GM19468 (cell line): ENCODE results near the gene RASSF5.
"Not testable (repeated sequence)": the region's sequence is repeated elsewhere in the genome, so short reads cannot be mapped to it uniquely, and the experiment has no call there.

Experiments used
- ATAC-seq: cut with Tn5 transposase; IDR thresholded peaks from one replicate; pipeline ENCODE4 v1.9.1; 2021; ENCODE audit warnings: mild to moderate bottlenecking, moderate library complexity, moderate number of reproducible peaks; ENCODE audit not compliant: unreplicated experiment; ENCODE audit errors: extremely low read depth

The RASSF5 gene

GRCh38 chr1:206476058-206476457 is 31.3 kb upstream of the RASSF5 start:
- no peak for ATAC-seq

DNA sequence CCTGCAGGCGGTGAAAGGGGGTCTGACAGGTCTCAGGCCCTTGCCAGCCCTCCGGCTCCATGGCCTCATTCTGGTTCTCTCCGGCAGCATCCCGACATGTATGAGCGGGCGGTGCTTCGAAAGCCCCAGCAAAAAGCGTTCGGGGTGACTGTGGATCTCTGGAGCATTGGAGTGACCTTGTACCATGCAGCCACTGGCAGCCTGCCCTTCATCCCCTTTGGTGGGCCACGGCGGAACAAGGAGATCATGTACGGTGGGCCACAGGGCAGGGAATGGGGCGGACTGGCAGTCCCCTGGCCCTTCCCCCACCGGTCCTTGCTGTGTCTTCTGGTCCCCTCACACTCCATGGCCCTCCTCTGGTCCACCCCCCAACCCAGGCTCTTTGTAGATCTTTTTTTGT is 30.7 kb upstream of the RASSF5 start:
- no peak for ATAC-seq

- no peak for ATAC-seq
Observed at GRCh38 chr1:206477110-206477509, 30.2 kb upstream of the RASSF5 start.

GRCh38 chr1:206477581-206478380 is 29.6 kb upstream of the RASSF5 start:
- no peak for ATAC-seq

DNA sequence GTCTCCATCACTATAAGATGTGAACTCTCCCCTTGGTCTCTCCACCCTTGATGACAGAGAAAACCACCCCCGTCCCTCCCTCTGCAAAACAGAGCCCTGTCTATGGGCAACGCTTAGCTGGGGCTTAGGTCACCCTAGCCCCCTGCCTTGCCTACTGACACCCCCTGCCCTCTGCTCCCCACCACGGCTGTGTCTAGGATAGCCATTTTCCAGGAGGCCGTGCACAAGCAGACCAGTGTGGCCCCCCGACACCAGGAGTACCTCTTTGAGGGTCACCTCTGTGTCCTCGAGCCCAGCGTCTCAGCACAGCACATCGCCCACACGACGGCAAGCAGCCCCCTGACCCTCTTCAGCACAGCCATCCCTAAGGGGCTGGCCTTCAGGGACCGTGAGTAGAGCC is 28.6 kb upstream of the RASSF5 start:
- no peak for ATAC-seq

- no peak for ATAC-seq
Observed at GRCh38 chr1:206479183-206480125, 27.9 kb upstream of the RASSF5 start.

GRCh38 chr1:206480211-206480610 is 27.1 kb upstream of the RASSF5 start:
- no peak for ATAC-seq

GRCh38 chr1:206482611-206483010 is 24.7 kb upstream of the RASSF5 start:
- no peak for ATAC-seq

DNA sequence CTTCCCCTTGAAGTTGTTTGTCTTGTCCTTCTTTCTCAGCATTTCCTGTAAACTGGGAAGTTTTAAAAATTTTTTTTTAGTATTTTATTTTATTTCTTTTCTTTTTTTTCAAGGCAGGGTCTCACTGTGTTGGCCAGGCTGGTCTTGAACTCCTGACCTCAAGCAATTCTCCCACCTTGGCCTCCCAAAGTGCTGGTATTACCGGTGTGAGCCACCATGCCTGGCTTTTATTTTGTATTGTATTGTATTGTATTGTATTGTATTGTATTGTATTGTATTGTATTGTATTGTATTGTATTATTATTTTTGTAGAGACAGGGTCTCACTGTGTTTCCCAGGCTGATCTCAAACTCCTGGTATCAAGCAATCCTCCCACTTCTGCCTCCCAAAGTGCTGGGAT is 23.5 kb upstream of the RASSF5 start:
- not testable (repeated sequence) for ATAC-seq

DNA sequence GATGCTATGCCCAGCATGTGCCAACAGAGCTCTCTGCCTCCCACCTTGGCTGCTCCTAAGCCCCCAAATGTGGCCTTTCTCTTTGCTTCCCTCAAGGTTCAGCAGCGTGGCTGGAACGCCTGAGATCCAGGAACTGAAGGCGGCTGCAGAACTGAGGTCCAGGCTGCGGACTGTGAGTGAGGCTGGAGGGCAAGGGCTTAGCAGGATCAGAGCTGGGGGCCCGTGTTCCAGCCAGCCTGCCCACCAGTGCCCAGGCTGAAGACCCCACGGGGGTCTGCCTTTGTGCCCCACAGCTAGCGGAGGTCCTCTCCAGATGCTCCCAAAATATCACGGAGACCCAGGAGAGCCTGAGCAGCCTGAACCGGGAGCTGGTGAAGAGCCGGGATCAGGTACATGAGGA is 22.4 kb upstream of the RASSF5 start:
- no peak for ATAC-seq

GRCh38 chr1:206486995-206487788 is 20.1 kb upstream of the RASSF5 start:
- no peak for ATAC-seq

DNA sequence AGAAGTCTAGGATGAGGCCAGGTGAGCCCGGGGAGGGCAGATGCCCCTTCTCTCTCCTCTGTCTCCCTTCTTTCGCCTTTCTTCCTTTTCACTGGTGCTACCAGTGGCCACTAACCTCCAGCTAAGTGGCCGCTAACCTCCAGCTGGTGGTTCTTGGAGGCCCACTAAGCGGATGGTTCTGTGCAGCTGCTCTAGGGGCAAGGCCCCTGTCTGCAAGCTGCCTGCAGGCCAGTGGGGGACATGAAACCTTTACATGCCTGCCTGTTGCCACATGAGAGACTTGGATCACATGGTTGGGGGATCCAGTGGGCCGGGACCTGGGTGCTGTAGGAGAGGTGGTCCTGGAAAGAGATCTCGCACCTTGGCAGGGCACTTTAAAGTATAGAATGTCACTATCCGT is 19.4 kb upstream of the RASSF5 start:
- no peak for ATAC-seq

GRCh38 chr1:206488466-206488865 is 18.9 kb upstream of the RASSF5 start:
- no peak for ATAC-seq

DNA sequence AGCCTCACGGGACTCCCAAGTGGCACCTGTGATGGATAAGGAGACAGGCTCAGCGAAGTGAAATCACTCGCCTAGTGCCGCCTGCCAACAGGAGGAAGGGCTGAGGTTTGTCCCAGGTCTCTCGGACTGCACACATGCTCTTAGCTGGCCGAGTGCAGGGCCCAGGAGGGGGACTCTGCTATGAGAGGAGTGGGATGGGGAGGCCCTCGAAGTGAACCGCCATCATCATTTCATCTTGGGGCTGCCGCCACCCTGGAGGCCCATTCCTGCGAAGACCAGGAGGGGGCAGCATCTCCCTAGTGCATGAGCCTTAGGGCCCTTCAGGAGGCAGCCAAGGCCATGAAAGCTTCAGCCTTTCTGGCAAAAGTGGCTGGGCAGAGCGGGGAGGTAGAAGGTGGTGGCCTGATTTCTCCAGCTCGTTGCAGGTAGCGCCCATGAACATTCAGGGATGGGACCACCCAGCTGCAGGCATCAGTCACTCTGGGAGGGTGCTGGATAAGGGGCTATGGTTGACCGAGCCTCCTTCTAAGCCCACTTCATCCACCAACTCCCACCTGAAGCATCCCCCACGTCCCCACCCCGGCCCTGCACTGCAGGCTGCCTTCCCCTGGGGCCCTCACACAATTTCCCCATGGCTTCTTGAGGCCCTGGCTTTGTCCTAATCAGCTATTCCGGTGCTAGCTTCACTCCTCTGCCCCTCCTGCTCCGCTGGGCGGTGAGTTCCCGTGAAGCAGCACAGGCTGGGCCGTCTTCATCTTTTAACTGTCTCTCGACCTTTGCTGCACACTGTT is 17.2 kb upstream of the RASSF5 start:
- no peak for ATAC-seq

DNA sequence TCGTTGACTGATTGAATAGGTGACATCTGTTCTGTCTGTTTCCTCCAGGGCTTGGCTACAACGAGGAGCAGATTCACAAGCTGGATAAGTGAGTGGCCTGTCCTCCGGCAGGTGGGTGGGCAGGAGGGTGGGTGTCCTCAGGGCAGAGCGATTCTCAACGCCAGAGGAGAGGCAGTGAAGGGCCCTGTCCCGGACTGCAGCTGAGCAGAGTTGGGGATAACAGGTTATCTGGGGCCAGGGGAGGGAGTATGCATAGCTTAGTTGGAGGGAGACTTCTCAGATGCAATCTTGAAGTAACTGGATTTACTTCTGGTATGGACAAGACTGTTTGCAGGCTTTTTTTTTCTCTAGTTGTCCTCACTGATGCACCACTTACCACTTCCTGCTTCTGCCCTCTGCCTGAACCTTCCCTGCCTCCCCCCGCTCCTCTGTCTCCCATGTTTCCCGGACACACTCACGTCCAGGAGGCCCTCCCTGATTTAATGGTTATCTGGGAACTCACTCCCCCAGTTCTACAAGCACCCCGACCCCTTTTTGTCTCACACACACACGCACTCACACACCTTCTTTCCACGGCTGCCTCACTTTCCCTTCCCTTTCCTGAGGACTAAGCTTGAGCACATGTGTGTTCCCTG is 16.4 kb upstream of the RASSF5 start:
- no peak for ATAC-seq

- no peak for ATAC-seq
Observed at GRCh38 chr1:206491616-206492015, 15.7 kb upstream of the RASSF5 start.

DNA sequence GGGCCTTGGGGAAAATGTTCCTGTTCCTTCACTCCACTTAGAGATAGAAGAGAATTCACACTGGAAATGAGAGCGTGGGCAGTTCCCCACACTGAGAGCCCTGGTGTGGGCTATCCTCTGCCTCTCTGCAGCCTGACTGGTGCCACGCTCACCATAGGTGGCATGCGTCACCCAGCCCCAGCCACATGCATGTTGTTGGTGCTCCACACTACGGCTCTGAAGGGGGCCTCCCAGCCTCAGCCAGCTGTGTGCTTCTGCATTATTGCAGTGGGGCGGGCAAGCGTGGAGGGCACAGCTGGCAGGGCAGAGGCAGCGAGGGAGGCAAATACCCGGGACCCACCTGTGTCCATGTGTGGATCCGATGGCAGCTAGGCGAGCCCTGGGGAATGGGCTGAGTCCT is 14.7 kb upstream of the RASSF5 start:
- ATAC-seq, result no peak

DNA sequence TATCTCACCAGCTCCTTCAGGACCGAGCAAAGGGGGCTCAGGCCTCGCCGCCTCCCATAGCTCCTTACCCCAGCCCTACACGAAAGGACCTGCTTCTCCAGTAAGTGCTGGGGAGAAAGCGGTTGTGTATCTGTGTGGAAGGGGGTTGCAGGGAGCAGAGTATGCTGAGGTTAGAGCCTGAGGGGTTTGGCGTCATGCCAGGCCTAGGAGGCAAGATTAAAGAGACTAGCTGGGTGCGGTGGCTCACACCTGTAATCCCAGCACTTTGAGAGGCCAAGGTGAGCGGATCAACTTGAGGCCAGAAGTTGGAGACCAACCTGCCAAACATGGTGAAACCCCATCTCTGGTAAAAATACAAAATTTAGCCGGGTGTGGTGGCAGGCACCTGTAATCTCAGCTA is 14.1 kb upstream of the RASSF5 start:
- no peak for ATAC-seq

DNA sequence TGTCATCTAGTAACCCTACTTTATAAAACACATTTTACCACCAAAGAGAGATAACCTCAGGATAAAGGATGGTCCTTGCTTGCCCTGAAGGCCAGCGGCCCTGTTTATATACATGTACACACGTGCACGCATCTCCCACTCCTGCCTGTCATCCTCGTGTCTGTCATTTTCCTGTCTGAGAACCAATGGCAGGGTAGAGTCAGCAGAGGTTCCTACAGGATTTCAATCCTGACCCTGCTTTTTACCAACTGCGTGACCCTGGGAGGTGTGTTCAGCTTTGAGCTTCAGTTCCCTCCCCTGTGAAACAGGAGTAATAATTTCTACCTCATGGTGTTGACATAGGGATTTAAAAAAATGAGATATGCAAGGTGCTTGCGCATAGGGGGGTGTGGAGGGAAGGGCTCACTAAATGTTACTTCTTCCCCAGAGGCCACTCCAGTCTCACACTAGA is 12.3 kb upstream of the RASSF5 start:
- no peak for ATAC-seq
